GM21515 (cell line): Measurements from ENCODE around the gene ARL6IP4.
A peak's percentile ranks its signal among the peaks of the same experiment; 100 is the strongest.

Source experiments
- ATAC-seq: cut with Tn5 transposase; IDR thresholded peaks from one replicate; pipeline ENCODE4 v1.9.1; 2021; ENCODE audit not compliant: unreplicated experiment

The ARL6IP4 gene

DNA sequence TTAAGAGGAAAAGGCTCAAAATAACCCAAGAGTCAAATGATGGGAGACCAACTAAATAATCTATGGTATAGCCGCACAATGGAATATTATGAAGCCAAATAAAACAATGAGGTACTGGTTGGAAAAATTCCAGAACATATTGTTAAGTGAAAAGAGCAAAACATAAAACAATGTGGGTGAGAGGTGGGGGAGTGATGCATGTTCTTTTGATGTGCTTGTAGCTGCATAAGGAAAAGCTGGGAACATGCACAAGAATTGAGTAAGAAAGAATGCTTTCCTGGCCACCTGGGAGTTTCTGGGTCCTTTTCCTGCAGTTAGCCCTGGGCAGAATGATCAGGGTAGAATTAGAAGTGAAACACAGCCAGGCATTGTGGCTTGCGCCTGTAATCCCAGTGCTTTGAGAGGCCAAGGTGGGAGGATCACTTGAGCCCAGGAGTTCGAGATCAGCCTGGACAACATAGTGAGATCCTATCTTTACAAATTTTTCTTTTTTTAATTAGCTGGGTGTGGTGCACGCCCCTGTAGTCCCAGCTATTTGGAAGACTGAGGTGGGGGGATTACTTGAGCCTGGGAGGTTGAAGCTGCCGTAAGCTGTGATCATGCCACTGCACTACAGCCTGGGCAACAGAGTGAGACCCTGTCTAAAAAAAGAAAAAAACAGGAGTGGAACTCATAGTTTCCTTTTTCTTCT is 22.1 kb upstream of the ARL6IP4 start:
- no peak for ATAC-seq

DNA sequence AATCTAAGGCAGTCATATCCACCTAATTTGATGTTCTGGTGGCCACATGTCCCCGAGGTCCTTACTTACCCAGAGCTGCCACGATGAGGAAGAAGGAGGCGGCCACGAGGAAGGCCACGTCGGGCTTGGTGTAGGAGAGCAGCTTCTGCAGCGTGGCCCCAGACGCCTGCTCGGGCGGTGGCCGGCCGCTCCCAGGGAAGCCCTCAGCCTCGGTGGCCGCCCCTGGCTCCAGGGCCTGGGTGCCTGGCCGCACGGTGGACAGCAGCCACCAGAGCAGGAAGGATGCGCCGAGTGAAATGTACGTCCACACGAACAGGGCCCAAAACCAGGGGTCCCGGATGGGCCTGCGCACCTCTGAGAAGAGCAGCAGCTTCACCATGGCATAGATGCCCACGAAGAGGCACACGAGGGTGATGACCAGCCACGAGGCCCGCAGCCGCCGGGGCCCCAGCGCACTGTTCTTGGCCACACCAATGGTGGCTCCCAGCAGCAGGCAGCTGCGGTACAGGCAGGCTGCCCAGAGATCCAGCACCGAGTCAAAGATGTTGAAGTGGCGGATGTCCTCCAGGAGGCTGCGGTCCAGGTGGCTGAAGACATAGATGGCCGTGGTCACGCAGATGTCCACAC is 20.8 kb upstream of the ARL6IP4 start:
- no peak for ATAC-seq

DNA sequence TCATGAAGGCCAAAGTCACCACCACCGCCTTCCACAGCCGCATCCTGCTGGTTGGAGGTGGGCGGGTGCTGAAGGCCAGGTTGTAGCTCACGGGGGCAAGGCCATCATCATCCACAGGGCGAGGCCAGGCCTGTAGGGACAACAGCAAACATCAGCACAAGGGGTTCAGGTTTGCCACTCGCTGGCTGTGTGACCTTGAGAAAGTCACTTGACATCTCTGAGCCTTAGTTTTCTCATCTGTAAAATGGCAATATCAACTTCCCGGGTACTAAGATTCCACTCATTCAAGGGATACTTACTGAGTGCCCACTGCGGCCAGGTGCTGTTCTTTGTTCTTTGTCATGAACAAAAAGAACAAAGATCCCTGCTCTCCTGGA is 20.3 kb upstream of the ARL6IP4 start:
- no peak for ATAC-seq

DNA sequence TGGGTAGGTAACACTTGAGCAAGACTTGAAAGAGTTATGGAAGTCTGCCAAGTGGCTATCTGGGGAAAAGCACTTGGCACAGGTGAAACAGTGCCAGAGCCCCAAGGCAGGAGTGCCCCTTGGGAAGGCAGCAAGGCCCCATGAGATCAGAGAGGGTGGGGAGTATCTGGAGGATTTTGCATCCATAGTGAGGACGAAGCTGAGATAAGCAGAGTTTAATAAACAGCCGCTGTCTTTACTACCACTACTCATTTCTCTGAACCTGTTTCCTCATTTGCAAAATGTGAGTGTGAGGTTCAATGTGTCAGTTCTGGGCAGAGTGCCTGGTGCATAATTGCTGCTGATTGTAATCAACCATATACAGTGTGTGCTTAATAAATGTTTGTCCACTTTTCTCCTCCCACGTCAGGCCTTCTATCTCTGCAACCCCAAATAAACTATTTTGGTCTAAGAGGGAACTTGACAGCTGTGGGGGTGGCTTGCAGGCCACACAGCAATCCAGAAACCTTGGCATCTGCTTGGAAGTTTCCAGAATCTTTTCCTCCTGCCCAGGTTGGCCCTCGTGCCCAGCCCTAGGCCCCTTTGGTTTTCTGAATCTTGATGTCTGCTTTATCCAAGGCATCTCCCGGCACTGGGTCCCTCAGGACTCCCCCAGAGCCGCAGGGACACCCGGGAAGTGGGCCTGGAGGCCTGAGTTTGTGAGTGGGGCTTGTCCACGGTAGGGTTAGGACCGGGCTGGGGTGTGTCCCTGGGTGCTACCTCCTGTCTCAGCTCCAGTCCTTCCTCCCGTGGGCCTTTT is 18.8 kb upstream of the ARL6IP4 start:
- ATAC-seq, result no peak

DNA sequence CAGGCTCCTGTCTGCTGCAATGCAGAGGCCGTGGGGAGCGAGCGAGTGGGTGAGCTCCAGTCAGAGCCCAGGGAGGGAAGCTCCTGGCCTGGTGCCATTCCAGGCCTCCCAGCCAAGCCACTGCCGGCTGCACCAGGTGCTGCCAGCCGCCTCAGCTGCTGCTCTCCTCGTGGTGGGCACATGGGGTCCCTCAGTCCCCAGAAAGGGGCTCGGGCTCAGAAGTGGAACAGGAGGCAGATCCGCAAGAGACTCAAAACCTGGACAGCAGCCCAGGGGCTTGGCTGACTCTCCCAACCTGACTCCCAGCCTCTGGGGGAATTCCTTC is 16.6 kb upstream of the ARL6IP4 start:
- no peak for ATAC-seq

DNA sequence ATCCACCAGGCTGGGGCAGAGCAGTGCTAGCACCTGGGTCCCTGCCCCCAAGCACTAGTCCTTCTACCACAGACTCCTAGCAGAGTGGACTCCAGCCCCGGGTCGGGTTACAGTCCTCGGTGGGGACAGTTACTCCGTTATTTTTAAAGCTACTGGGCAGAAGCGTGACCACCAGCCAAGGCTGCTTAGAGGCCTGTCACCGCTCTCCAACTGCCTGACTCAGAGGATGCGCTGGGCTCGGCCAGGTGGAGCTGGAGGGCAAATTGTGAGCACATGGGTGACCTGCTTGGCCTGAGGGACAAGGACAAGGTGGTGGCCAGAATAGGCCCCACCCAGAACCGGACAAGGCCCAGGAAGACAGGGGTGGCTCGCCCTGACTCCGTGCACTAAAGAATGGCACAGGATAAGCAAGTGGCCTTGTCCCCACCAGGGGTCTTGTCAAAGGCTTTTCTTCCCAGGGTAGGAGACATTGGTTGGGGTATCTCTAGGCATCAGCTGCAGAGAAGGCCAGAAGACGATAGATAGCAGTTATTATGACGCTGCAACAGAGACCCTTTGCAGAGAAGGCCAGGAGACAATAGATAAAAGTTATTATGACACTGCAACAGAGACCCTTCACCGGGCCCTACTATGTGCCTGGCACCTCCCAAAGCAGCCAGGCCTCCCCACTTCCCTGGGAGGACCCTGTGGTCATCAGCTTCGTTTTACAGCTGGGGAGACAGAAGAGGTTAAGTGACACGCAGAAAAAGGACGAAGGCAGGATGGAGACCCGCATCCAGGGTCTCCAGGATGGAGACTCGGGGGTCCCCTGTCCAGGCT is 15.8 kb upstream of the ARL6IP4 start:
- no peak for ATAC-seq

DNA sequence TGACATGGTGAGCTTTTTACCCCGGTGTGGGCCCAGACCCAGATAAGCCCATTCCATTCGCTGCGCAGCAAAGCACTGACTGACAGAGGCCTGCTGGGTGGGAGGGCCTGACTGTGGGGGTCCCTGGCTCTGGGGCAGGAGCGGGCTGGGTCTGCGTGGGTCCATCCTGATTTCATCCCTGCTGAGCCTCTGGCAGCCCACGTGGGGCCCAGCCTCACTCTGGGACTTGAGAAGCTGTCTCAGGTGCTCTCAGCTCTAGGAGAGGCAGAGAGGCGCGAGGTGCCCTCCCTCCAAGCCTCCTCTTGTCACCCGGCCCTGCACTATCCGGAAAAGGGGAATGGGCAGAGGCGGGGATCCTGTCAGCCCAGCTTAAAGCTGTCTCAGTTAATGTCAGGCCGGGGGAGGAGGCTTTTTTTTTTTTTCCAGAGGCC is 15.1 kb upstream of the ARL6IP4 start:
- no peak for ATAC-seq

DNA sequence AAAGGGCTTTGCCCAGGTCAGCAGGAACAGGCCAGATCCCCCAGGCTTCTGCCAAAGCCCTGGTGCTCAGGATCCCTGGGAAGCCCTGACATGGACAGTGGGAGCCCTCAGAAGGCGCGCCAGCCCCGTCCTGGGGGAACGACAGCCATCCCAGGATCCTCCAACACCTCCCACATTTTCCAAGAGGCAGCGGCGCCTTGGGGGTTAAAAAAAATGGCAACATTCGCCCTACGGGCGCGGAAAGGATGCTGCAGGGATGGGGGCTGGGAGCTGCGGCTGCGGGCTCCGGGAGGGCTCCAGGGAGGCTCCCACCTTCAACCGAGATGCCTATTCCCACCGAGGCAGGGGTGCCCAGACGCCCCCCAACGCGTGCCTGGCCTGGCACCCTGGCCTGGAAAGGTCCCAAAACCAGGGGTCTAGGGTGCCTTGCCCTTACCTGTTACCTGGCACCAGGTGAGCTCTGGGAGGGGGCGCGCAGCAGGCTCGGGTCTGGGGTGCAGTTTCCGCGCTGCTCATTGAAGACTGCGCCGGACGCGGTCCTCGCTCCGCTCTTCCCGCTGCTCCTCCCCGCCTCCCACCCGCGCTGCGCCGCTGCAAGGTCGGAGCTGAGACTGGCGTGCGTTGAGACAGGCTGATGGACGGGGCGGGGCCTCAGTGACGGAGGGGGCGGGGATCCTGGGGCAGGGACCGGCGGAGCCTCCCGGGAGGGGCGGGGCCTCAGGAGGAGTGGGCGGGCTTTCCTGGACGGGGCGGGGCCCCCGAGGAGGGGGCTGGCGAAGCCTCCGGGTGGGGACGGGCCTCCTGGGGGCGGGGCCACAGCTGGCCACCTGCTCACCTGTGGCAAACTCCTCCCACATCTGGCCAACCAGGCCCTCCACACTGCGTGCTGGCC is 14.4 kb upstream of the ARL6IP4 start, which contains the start of gene ABCB9:
ABCB9 (minus strand) TSS at position 613 of the 892 bp plus-strand sequence. CDS start 6,228 bp downstream, outside the sequence.
- peak; percentile 54 for ATAC-seq

DNA sequence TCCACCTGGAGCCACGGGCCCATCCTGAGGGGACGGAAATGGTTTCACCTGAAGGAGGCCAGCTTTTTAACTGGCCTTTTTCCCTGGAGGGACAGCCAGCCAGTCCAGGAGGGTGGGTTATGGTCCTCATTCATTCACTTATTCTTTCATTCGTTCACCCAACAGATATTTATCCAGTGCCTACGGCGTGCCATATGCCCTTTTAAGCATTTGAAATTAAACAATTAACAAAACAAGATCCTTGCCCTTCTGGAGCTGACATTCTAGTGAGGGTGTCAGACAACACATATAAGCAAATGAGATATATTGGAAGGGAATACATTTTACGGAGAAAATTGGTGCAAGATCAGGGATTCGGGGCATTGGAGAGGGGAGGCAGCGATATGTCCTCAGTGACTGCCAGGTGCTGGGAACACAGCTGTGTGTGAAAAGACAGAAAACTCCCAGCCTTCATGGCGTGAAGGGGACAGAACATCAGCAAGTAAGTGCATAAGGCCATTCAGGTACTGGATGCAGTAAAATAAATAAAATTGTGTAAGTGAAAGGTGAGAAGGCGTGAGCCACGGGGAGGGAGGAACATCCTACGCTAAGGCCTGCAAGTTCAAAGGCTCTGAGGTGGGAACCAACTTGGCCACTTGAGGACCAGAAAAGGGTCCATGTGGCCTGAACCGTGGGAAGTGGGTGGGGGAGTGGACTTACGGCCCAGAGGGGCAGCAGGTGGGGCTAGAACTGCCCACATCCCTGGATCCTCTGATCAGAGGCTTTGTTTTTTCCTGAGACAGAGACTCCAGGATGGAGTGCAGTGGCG is 13.5 kb upstream of the ARL6IP4 start:
- ATAC-seq, result no peak

DNA sequence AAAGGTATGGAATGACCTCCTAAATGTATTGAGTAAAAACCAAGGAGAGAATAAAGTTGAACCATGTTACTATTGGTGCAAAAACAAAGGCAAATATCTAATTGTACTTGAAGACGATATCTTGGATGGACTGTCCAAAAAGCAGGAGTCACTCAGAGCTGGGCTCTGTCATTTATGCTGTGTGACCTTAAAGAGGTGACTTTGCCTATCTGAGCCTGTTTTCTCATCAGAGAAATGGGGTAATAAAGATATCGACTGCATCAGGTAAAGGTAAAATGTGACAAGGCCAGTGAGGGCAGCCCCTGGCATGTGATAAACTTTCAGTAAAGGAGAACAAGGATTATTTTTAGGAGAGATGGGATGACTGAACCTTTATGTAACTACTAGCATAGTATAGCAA is 12.4 kb upstream of the ARL6IP4 start:
- ATAC-seq, result no peak

DNA sequence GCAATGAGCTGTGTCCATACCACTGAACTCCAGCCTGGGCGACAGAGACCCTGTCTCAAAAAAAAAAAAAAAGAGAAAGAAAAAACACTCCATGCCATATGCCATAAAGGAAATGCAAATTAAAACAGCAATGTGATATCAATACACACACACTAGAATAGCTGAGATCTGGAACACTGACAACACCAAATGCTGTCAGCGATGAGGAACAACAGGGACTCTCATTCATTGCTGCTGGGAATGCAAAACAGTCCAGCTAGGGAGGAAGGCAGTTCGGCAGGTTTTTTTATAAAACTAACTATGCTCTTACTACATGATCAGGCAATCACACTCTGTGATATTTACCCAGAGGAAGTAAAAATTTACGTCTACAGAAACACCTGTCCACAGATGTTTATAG is 10.8 kb upstream of the ARL6IP4 start:
- ATAC-seq, result no peak

DNA sequence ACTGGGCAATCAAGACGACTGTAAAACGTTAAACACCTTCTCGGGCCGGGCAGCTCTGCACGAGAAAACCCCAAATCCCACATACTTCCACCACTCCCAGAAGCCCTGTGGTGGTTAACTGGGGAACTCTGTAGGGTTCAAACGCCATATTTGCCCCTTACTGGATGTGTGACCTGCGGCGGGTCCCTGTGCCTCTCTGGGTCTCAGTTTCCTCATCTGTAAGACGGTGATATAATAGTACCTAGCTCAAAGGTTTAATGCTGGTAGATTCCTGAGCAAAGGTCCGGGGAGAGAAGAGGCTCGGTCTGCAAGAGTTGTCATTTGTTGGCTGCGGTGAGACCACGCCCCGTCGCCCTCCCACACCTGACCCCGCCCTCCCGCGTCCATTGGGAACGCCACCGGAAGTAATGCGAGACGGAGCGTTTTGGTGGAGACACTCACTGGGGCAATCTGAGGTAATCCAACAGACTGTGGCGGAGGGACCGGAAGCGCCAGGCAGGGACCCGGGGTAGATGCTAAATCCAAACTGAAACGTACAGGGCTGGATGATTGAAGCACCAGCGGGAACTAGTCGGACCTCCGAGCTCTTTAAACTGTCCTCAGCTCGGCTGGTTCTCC is 6.1 kb upstream of the ARL6IP4 start:
- peak; percentile 69 for ATAC-seq

DNA sequence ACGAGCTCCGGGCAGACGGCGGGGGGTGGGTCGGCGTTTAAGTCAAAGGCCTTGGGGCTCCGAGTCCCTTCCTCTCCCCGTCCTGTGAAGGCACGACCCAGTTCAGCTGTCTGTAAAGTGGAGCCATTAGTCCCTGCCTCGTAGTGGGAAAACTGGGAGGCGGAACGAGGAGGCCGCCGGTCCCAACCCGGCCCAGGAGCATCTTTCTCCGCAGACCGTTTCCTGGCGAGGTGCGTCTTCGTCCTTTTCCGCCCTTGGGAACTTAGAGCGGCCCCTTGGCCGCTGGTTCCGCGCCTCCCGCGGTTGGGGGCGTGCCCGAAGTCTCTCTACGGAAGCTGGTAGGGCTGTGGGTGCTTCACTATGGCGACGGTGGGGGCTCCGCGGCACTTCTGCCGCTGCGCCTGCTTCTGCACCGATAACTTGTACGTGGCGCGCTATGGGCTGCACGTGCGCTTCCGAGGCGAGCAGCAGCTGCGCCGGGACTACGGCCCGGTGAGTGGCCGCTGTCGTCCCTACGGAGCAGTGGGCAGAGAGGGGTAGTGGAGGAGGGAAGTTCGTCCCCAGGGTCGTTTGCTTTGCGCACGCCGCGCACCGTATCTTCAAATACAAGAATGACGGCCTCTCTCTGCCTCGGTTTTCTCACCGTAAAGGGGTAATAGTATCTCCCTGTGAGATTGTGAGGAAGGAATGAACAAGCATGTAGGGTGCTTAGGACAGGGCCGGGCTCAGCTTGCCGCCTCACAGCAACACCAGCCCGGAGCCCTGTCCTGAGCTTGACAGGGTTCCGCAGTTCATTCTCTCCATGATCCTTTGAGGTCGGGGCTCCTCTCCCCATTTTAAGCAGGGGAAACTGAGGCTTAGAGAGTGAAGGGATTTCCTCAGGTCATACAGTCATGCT is 5.3 kb upstream of the ARL6IP4 start, which contains the start of gene OGFOD2:
OGFOD2 (plus strand) TSS at position 353 of the 898 bp plus-strand sequence; CDS start at position 361, 8 bp downstream.
- peak; percentile 66 for ATAC-seq

DNA sequence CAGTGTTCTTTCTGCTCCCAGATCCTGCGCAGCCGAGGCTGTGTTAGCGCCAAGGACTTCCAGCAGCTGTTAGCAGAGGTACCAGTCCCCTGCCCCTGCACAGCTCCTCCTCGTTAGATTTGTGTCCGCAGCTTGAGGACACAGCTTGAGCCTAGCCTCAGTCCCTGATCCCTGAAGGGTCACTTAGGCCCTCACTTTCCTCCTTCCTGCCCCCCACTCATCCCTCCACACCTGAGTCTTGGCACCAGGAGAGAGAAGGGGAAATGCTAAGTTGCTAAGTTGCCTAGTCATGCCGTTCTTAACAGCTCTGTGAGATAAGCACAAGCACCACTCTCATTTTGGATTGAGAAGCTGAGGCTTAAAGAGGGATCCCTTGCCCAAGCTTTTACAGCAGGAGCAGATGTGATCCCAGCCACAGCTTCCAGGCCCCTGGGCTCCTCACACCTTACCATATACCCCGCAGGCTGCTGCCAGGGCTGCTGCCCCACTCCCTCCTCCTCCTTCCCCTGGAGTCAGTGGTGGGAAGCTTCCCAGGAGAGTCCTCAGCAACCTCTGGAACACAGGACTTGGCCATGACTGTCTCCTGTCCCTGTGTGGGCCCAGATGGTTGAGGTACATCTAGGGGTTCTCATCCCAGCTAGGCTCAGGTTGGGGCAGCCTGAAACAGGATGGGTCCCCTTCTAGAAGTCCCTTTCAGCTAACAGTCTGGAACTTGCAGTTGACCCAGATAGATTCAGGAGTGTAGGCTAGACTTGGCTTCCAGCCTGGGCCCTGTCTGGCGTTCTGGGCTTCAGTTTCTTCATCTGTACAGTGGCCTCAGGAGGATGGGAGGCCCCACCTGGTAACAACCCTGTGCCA is 4.5 kb upstream of the ARL6IP4 start:
- no peak for ATAC-seq

DNA sequence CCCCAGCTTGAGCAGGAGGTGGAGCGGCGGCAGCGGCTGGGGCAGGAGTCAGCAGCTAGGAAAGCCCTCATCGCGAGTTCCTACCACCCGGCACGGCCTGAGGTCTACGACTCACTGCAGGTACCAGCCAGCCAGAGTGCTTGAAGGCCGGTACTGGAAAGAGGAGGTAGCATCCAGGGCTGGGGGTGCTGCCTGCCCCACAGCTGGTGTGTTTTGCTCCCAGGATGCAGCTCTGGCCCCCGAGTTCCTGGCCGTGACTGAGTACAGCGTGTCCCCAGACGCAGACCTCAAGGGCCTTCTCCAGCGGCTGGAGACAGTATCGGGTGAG is 3.9 kb upstream of the ARL6IP4 start:
- no peak for ATAC-seq

DNA sequence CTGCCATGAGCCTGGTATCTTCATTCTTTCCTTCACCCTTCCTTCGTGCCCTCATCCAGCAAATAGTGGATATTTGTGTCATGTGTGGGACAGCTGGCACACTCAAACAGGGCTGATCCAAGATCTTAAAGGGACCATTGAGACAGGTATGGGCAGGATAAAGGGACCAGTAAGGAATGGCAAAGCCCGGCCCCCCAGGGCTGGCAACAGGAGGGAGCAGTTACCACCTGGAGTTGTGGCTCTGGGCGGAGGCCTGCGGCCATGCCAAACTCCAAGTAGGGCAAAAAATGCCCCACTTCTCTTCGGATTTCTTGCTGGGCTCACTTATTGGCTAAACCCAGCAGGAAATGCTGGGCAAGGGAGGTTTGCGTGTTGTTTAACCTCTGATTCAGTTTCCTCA is 3.3 kb upstream of the ARL6IP4 start:
- no peak for ATAC-seq
